Activated CD4-positive, alpha-beta T cell treated with anti-CD3 and anti-CD28 coated beads, Interleukin-2, amount 50 U/mL, for 4 hours (primary cell): ENCODE data around the gene ATP2A3.

ENCODE experiments used
- DNase-seq, 2 experiments: peaks; one replicate each; pipeline ENCODE4 v3.0.0-alpha.2; 2020

ATP2A3 gene

GRCh38 chr17:3990386-3991127 is 26.3 kb upstream of the ATP2A3 start:
- no peak for DNase-seq

GRCh38 chr17:3989041-3989886 is 25.0 kb upstream of the ATP2A3 start:
- no peak for DNase-seq

GRCh38 chr17:3988297-3989040 is 24.2 kb upstream of the ATP2A3 start:
- DNase-seq, result no peak

GRCh38 chr17:3986939-3987335 is 22.7 kb upstream of the ATP2A3 start:
- DNase-seq, result no peak

- no peak for DNase-seq
These were observed 22.2 kb upstream of the ATP2A3 start for GRCh38 chr17:3986270-3986938.

- no peak for DNase-seq
These were observed 21.6 kb upstream of the ATP2A3 start for GRCh38 chr17:3985846-3986245.

GRCh38 chr17:3983606-3984484 is 19.6 kb upstream of the ATP2A3 start:
- DNase-seq, result no peak

- no peak for DNase-seq
These were observed 18.3 kb upstream of the ATP2A3 start for GRCh38 chr17:3982541-3983017.

- no peak for DNase-seq
These were observed 17.9 kb upstream of the ATP2A3 start for GRCh38 chr17:3982113-3982512.

GRCh38 chr17:3981455-3981854 is 17.2 kb upstream of the ATP2A3 start:
- no peak for DNase-seq

- DNase-seq, result no peak
These were observed 16.3 kb upstream of the ATP2A3 start for GRCh38 chr17:3980381-3981014.

- no peak for DNase-seq
These were observed 15.0 kb upstream of the ATP2A3 start for GRCh38 chr17:3979290-3979611.

- no peak for DNase-seq
These were observed 14.4 kb upstream of the ATP2A3 start for GRCh38 chr17:3978421-3979289.

GRCh38 chr17:3977387-3977786 is 13.2 kb upstream of the ATP2A3 start:
- no peak for DNase-seq

- DNase-seq, result no peak
These were observed 12.5 kb upstream of the ATP2A3 start for GRCh38 chr17:3976675-3977171.

- DNase-seq, result no peak
These were observed 10.7 kb upstream of the ATP2A3 start for GRCh38 chr17:3974980-3975379.

- DNase-seq, result no peak
These were observed 10.0 kb upstream of the ATP2A3 start for GRCh38 chr17:3974138-3974687.

GRCh38 chr17:3973495-3974137 is 9.4 kb upstream of the ATP2A3 start:
- DNase-seq, result no peak

- DNase-seq, result no peak
These were observed 8.7 kb upstream of the ATP2A3 start for GRCh38 chr17:3972931-3973330.
